ENCODE measurements around the gene SLIT3. TPM values are rescaled to one million over a fixed set of nuclear protein-coding genes. Genes with fewer than 3 reads are reported as not detected.

The SLIT3 gene
- polyA plus RNA-seq, 1 of the 3 experiments (the other 2 are of a cell fraction): 119 TPM

GRCh38 chr5:168816661-168817060 lies 484.3 kb downstream of the SLIT3 start:
- Histone ChIP-seq H4K20me1 (ENCODE audit: insufficient read depth) (no peaks in the 10 kb centered on the region), H3F3A (replicated peaks; ENCODE audit: insufficient read depth) (no peaks in the 10 kb centered on the region), H3K9me2 (no peaks in the 10 kb centered on the region), H3K27ac (ENCODE audit: low read depth in 2 of 2, low read length in 1 of 2) (peak overlapping the region in 1 of 2 experiments; percentile 87; a peak in 2 of 4 replicates), H3K79me2 (ENCODE audit: insufficient read depth) (no peaks in the 10 kb centered on the region), H2AFZ (ENCODE audit: low read depth) (no peak overlapping the region), H3K27me3 (ENCODE audit: insufficient read depth) (no peaks in the 10 kb centered on the region), H3K4me1 (ENCODE audit: control insufficient read depth in 1 of 2, insufficient read depth in 2 of 2, low read depth in 1 of 2, low read length in 1 of 2) (peaks cover 0 to 85% of the 10 kb centered on the region in 2 experiments; a peak in 3 of 4 replicates), H3K36me3 (replicated peaks in 1 of 2; ENCODE audit: control insufficient read depth in 1 of 2, insufficient read depth in 2 of 2, low read length in 1 of 2) (peaks cover 41 to 93% of the 10 kb centered on the region in 2 experiments), H3K4me3 (ENCODE audit: low read depth in 2 of 2, low read length in 1 of 2) (no peak overlapping the region), H3K4me2 (no peak overlapping the region), H3K9me3 (no peaks in the 10 kb centered on the region), H3K9ac (no peak overlapping the region)
- CTCF ChIA-PET: no interaction called here
- POLR2A ChIA-PET: interaction anchor here (0.8 to 1.7 kb wide), 4 partner anchors 14 to 65 kb away, joined by 3 to 7 read pairs (median 4); no protein-coding TSS in a partner anchor
- TF ChIP-seq TEAD4 (IDR thresholded peaks at IDR 0.05; ENCODE audit: borderline replicate concordance, insufficient read depth) (no peak), EZH2phosphoT487 (IDR thresholded peaks at IDR 0.05; ENCODE audit: borderline replicate concordance, low read depth) (no peak), NFIC (IDR thresholded peaks at IDR 0.05; ENCODE audit: borderline replicate concordance) (no peak), POLR2AphosphoS5 (IDR thresholded peaks at IDR 0.05; ENCODE audit: low read depth, low read length) (no peak), TAF1 (IDR thresholded peaks at IDR 0.05; ENCODE audit: borderline replicate concordance, low read depth, low read length) (no peak), TCF12 (IDR thresholded peaks at IDR 0.05) (no peak), GABPA (IDR thresholded peaks at IDR 0.05; ENCODE audit: low read depth) (no peak), USF2 (IDR thresholded peaks at IDR 0.05; ENCODE audit: borderline replicate concordance, low read depth, low read length) (no peak), PBX3 (IDR thresholded peaks at IDR 0.05) (no peak), EP300 (IDR thresholded peaks at IDR 0.05; ENCODE audit: borderline replicate concordance in 1 of 2, low read depth in 1 of 2, low read length in 1 of 2) (no peak), RFX5 (IDR thresholded peaks at IDR 0.05; ENCODE audit: low read length) (no peak), RAD21 (IDR thresholded peaks at IDR 0.05; ENCODE audit: low read length) (no peak), REST (IDR thresholded peaks at IDR 0.05; ENCODE audit: low read depth, low read length) (no peak), USF1 (IDR thresholded peaks at IDR 0.05; ENCODE audit: borderline replicate concordance, low read depth) (no peak), SIN3A (IDR thresholded peaks at IDR 0.05; ENCODE audit: borderline replicate concordance, low read depth, low read length) (no peak), FOSL2 (IDR thresholded peaks at IDR 0.05; ENCODE audit: borderline replicate concordance, low read depth) (no peak), SMC3 (IDR thresholded peaks at IDR 0.05; ENCODE audit: low read depth, low read length) (no peak), RCOR1 (IDR thresholded peaks at IDR 0.05; ENCODE audit: low read length) (no peak), ZBTB33 (IDR thresholded peaks at IDR 0.05; ENCODE audit: borderline replicate concordance, low read depth) (no peak), MAX (IDR thresholded peaks at IDR 0.05; ENCODE audit: low read depth) (no peak)
- WGBS (ENCODE audit: low lambda C conversion rate): 88% methylated on average over 4 of the region's 4 CpGs
- DNase-seq: no peak

All from SK-N-SH (cell line).